ENCODE data around the gene NOCT.

DNA sequence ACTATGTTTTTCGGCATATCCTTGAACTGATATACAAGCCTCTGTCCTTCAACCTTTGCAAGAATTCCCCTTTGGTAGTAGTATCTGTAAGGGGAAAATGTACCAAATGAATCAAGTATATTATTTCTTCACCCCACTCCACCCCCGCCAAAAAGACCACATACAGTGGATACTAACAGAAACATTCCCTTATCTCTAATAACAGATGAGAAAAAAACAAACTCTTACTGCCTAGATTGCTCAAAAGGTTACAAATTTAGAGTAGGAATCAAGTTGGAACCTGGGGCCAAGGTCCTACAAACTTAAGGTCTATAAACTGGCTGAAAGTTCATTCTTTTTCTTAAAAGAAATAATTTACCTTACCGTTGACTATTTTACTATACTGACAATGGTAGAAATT lies 45.0 kb downstream of the NOCT start:
- TF ChIP-seq, protein P1, sequence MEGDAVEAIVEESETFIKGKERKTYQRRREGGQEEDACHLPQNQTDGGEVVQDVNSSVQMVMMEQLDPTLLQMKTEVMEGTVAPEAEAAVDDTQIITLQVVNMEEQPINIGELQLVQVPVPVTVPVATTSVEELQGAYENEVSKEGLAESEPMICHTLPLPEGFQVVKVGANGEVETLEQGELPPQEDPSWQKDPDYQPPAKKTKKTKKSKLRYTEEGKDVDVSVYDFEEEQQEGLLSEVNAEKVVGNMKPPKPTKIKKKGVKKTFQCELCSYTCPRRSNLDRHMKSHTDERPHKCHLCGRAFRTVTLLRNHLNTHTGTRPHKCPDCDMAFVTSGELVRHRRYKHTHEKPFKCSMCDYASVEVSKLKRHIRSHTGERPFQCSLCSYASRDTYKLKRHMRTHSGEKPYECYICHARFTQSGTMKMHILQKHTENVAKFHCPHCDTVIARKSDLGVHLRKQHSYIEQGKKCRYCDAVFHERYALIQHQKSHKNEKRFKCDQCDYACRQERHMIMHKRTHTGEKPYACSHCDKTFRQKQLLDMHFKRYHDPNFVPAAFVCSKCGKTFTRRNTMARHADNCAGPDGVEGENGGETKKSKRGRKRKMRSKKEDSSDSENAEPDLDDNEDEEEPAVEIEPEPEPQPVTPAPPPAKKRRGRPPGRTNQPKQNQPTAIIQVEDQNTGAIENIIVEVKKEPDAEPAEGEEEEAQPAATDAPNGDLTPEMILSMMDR (IDR thresholded peaks at IDR 0.05) = no peak
- TF ChIP-seq POLR2A (IDR thresholded peaks at IDR 0.05) (no peak), EP300 (IDR thresholded peaks at IDR 0.05) (no peak), POLR2AphosphoS5 (IDR thresholded peaks at IDR 0.05) (no peak)
